MV-4-11 (cell line): ENCODE data around the gene ANXA2R.
A peak's percentile ranks its signal among the peaks of the same experiment; 100 is the strongest.

Experiments
- DNase-seq: peaks from one replicate; lab custom pipeline; 2025; lab: John Stamatoyannopoulos, UW

ANXA2R gene

DNA sequence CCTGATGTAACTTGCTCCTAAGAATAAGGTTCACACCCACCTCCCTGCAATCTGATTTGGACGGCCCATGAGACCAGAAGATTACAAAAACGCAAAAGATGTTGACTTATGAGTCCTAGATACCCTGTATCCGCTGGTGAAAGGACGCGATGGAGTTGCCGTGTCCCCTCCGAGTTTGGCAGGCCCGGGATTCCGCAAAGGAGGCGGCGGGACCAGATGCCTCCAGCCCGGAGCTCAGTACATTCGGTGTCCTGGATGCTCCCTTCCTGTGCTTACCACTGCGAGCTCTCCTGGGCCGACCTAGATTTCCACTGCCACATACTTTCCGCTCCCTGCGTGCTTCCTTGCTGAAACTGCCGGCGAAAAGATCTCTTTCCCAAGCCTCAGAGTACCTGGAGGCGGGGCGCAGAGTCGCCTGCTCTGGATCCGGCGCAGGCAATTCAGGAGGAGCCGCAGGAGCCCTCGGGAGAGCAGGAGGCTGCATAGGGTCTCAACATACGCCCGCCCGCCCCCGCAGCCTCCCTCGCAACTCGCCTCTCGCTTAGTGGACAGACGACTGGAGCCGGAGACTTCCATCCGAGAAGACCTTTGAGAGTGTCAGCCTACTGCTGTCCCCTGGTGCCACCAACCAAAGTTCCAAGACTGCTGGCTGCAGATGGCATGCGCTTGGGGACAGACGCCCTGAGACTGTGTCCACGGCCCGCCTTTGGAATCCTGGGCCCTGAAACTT lies 39.8 kb downstream of the ANXA2R start:
- DNase-seq = no peak

DNA sequence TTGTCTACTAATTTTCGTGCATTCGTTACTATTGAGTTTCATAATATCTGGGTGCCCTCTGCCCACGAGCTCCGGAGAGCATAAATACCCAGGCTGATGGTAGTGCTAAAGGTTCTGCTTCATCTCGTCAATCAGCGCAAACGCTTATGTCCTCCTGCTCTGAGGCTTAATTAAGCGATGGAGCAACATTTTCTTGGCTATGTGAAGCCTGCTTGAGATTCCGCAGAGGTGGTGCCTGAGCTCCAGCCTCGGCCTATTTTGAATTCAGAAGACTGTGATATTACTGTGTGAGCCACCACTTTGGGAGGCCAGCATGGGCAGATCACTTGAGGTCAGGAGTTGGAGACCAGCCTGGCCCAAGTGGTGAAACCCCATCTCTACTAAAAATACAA lies 44.8 kb downstream of the ANXA2R start:
- no peak for DNase-seq

DNA sequence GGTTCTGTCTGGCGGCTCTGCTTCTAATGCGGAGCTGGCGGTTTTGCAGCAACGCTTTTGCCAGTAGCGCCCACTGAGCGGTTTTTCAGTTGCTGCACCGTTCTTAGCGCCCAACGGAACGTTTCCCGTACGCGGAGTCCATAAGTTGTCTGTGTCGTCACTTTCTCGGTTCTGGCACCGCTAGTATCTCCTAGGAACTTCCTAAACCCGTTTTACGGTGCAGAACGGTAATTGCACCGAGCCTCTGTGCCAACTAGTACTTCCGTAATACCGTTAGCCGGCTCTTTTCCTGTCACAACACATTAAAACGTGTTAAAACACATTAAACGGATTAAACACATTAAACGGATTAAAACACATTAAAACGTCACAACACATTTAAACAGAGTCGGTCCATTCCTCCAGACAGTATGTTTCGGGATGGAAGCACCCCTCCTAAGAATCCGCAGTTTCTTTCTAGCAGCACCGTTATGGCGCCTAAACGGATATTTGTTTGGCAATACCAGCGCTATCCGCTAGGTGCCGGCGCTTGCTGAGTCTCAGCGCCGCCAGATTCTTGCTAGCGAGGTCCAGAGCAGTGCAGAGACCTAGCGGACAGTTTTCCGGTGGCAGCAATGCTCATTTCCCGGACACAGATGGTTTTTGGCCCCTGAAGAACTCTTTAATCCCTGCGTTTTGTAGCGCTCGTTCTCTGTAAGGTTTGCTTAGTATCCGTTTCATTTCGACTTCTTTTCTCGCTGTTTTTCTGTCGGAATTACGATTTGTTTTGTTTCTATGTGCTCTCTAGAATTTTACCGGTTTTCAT lies 45.4 kb downstream of the ANXA2R start:
- peak; percentile 91 for DNase-seq

DNA sequence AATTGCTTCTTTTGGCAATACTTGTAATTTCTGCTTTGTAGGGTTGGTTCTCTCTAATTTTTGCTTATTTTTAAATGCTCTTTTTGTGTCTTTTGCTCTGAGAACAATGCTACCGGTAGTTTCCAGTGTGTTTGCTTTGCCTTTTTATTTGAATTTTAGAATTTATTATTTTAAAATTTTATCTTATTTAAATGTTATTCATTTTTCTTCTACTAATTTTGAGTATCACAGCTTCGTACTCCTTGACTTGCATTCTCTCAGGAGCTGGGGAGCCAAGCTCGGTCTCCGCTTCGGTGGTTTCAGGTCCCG lies 45.9 kb downstream of the ANXA2R start:
- DNase-seq = no peak

DNA sequence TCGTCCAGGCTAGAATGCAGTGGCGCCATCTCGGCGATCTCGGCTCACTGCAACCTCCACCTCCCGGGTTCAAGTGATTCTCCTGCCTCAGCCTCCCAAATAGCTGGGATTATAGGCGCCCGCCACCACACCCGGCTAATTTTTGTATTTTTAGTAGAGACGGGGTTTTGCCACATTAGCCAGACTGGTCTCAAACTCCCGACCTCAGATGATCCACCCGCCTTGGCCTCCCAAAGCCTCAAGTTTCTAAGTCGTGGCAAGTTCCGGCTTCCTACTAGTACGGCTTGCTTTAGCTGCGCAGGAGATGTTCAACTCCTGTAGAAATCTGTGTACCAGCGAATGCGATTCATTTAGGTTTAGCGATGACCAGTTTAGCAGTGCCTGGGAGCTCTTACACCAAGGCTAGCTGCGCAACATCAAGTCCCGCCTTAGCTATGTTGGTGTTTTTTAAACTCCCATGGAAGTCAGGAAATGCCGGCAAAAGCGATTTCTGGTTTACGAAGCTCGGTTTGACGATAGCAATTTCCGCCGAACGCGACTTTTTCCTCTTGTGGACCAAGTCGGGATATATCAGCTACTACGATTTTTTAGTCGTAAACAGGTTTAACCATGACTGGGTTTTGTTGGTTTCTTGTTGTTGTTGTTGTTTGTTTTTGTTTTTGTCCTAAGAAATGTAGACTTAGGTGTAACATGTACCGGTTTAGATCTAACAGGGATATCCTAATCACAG lies 46.4 kb downstream of the ANXA2R start:
- DNase-seq = peak; percentile 70

DNA sequence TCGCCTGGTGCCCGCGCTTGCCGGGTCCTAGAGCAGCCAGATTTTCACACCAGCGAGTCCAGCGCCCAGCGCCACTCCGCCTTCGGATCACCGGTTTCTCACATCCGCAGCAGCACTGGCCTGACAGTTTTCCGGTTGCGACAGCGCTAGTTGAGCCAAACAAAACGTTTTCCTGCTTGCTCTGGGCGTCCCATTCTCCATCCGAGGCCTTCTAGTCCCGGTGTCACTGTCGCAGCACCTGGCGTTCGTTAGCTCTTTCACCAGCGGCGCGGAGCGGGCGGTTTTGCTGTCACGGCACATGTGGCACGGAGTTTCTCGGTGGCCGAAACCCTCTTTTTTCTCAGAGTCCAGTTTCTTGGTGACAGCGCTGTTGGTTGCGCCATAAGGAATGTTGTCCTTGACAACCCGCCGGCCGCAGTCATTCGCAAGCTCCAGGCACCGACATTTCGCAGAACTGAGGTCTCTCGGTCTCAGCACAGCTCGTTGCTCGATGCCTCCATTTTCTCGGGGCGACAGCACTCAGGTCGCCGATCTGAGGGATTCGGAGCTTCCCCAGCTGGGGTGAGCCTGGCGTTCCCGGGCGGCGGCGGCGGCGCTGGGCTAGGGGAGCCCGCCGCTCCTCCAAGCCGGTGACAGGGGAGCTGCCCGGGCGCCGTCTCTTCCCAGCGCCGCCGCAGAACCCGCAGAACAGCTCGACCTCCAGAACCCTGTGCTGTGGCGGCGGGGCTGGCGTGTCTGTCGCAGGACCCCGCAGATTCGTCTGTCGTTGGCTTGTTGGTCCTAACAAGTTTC lies 47.8 kb downstream of the ANXA2R start:
- peak; percentile 88 for DNase-seq

DNA sequence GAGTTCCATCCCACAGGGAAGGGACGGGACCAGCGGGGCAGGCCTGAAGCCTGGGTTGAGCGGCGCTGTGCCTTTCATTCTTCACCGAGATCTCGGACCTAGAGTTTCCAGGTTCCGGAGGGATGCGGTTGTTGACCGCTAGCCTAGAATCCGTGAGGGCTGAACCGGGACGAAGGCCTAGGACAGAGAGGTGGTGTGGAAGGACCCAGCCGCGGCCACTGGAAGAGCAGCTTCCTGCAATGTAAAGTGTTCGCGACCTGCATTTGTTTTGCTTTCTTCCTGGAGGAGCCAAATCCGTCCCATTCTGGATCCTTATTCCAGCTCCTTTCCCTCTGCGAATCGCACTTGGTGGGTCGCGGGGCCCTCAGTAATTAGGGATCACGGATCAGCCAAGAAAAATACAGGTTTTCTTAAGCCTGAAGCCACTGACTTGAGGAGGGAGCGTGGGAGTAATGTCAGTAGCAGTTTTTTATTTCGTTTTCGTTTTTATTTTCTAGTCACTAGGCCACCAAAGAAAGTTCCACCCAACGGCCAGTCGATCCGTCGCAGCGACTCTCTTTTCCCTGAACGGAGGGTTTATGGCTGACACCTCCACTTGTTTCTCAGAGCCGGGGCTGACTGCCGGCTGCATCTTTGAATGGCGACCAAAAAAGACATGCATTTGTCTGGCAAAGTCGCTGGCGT lies 48.6 kb downstream of the ANXA2R start:
- DNase-seq = no peak

DNA sequence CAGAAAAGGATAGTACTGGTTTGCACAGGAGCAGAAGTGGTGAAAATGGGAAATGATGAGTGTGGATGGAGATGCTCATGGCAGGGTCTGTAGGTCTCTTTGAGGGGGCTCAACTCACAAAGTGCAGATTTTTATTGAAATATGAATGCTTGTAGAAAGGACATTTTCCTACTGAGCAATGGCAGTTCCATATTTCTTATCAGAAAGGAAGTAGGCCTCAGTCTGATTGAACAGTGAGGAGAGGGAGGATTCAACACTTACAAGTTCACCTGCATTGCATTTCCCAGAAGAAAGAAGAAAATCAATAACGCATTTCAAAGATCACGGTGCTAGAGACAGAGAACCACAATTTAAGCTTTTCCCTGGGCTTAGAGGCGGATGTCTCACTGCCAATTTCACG lies 49.2 kb downstream of the ANXA2R start:
- DNase-seq = no peak
